ENCODE data around the gene RNF169. TPM values are rescaled to one million over a fixed set of nuclear protein-coding genes. Genes with fewer than 3 reads are reported as not detected.

Gene RNF169
- total and polyA plus RNA-seq, 2 of the 8 experiments (the other 6 are each of a cell fraction or from before 2014, with no cell fraction given), result 3.6 to 12.5 TPM

GRCh38 chr11:74840486-74840885 is 91.8 kb downstream of the RNF169 start (continued):
- TF ChIP-seq SAP30 (IDR thresholded peaks at IDR 0.05; ENCODE audit: insufficient read depth, insufficient replicate concordance, low read length), result no peak

Measured in H1 (cell line).